Colonic mucosa (tissue), 4 donors: ENCODE data around the gene CA10. TPM values are rescaled to one million over a fixed set of nuclear protein-coding genes. Genes with fewer than 3 reads are reported as not detected.

Experiments
- DNase-seq: peaks from one replicate; pipeline ENCODE4 v3.0.0-alpha.2; 2020
- H3K27ac ChIP-seq: fragments of 200-600 bp; one replicate; pipeline ENCODE4 v1.8.0; 2021
- H3K27me3 ChIP-seq: fragments of 200-600 bp; one replicate; pipeline ENCODE4 v1.8.0; 2021
- H3K36me3 ChIP-seq: fragments of 200-600 bp; one replicate; pipeline ENCODE4 v1.8.0; 2021
- H3K4me1 ChIP-seq: fragments of 200-600 bp; one replicate; pipeline ENCODE4 v1.8.0; 2021; ENCODE audit warnings: mild to moderate bottlenecking
- H3K4me3 ChIP-seq: fragments of 200-600 bp; one replicate; pipeline ENCODE4 v1.8.0; 2021
- H3K9ac ChIP-seq, 2 donors: one replicate each; pipeline ENCODE4 v1.7.0; 2013; ENCODE audit warnings: control low read depth in 2 of 2, low read depth in 2 of 2, low read length in 2 of 2
- H3K9me3 ChIP-seq: fragments of 200-600 bp; one replicate; pipeline ENCODE4 v1.8.0; 2021
- intact Hi-C: fragments of 100-400 bp; cut with DNase I; formaldehyde crosslinking; loops from one replicate; pipeline ENCODE4 v1.14.1; 2022
- total RNA-seq, 2 donors: library from RNA; stranded (reverse); fragmentation: NEBNext Ultra II Directional in 1 of 2; extraction: Animal tissue kit (Norgen Biotek cat#: 25700) in 1 of 2; gene quantifications; one replicate each; pipeline ENCODE4 v1.2.1, GENCODE V29; 2021
- TF ChIP-seq, protein P1 (sequence below): fragments of 200-600 bp; IDR thresholded peaks from one replicate; pipeline ENCODE4 v1.8.0; 2022; ENCODE audit warnings: antibody characterized with exemption, mild to moderate bottlenecking
- donor health status: healthy.
- donor health status: DM: no; HTN: no; CAD: no.
- donor health status: DM: no; HTN: no; CAD: no.

CA10 gene
- total RNA-seq, 2 donors from 2014 or later: 0.27 to 0.52 TPM

DNA sequence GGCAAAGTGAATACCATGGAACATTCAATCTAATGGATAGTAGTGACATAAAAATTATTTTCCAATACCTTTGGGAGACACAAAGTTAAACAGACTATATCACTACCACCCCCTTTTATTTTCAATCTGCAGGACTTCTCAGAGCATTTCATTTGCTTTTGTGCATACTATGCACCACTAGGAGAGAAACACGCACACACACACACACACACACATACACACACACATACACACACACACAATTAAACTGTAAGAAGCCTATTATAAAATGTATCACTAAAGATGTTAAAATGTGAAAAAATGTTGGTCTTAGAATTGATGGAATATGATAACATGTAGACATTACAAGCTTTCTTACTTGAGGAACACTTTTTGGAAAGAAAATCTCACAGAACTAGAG, 331.4 kb downstream of the CA10 start:
- Histone ChIP-seq H3K27ac (no peak overlapping the region), H3K9me3 (no peaks in the 10 kb centered on the region), H3K9ac (no peak overlapping the region), H3K4me3 (no peak overlapping the region), H3K4me1 (no peaks in the 10 kb centered on the region), H3K36me3 (no peaks in the 10 kb centered on the region), H3K27me3 (no peaks in the 10 kb centered on the region)
- DNase-seq: no peak
- TF ChIP-seq, protein P1, sequence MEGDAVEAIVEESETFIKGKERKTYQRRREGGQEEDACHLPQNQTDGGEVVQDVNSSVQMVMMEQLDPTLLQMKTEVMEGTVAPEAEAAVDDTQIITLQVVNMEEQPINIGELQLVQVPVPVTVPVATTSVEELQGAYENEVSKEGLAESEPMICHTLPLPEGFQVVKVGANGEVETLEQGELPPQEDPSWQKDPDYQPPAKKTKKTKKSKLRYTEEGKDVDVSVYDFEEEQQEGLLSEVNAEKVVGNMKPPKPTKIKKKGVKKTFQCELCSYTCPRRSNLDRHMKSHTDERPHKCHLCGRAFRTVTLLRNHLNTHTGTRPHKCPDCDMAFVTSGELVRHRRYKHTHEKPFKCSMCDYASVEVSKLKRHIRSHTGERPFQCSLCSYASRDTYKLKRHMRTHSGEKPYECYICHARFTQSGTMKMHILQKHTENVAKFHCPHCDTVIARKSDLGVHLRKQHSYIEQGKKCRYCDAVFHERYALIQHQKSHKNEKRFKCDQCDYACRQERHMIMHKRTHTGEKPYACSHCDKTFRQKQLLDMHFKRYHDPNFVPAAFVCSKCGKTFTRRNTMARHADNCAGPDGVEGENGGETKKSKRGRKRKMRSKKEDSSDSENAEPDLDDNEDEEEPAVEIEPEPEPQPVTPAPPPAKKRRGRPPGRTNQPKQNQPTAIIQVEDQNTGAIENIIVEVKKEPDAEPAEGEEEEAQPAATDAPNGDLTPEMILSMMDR: no peak
- intact Hi-C loops: no loop called here

DNA sequence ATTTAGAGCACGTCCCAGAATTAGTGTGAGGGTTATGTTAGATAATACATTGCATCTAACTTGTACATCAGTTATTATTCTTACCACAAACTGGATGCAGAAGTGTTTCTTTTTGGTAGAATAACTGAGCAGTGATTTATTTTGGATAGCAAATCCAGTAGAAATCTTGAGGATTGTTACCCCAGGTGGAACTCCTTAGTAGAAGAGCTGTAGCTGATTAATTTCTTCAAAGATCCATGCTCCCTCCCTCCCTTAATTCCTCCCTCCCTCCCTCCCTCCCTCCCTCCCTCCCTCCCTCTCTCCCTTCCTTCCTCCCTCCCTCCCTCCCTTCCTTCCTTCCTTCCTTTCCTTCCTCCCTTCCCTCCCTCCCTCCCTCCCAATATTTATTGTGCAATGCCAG, 337.7 kb downstream of the CA10 start:
- intact Hi-C loops: no loop called here
- H3K9me3 ChIP-seq: no peaks in the 10 kb centered on the region
- H3K36me3 ChIP-seq: no peaks in the 10 kb centered on the region
- TF ChIP-seq, protein P1: no peak
- no peak overlapping the region for H3K4me3 ChIP-seq
- no peaks in the 10 kb centered on the region for H3K27me3 ChIP-seq
- no peaks in the 10 kb centered on the region for H3K4me1 ChIP-seq
- no peak overlapping the region for H3K27ac ChIP-seq
- no peak overlapping the region for H3K9ac ChIP-seq
- DNase-seq: no peak

DNA sequence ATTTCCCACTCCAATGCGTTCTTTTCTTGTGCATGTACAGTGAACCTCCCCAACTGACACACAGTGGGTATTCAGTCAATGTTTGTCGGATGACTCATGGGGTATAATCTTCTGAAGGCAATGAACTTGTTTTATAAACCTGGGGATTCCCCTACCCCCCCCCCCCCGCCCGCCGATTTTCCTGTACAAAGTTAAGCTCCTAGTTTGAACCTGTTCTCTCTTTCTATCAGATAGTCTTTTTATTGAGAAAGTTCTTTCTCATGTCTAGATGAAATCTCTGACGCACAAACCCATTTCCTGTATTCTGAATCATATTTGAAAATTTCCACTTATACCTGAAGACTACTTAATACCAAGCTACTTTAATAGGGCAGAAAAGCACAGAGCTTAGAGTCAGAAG, 338.3 kb downstream of the CA10 start:
- no peak for DNase-seq
- no peaks in the 10 kb centered on the region for H3K27me3 ChIP-seq
- H3K4me3 ChIP-seq: no peak overlapping the region
- TF ChIP-seq, protein P1: no peak
- H3K4me1 ChIP-seq: no peaks in the 10 kb centered on the region
- intact Hi-C loops: no loop called here
- H3K27ac ChIP-seq: no peak overlapping the region
- H3K9me3 ChIP-seq: no peaks in the 10 kb centered on the region
- no peak overlapping the region for H3K9ac ChIP-seq
- H3K36me3 ChIP-seq: no peaks in the 10 kb centered on the region

DNA sequence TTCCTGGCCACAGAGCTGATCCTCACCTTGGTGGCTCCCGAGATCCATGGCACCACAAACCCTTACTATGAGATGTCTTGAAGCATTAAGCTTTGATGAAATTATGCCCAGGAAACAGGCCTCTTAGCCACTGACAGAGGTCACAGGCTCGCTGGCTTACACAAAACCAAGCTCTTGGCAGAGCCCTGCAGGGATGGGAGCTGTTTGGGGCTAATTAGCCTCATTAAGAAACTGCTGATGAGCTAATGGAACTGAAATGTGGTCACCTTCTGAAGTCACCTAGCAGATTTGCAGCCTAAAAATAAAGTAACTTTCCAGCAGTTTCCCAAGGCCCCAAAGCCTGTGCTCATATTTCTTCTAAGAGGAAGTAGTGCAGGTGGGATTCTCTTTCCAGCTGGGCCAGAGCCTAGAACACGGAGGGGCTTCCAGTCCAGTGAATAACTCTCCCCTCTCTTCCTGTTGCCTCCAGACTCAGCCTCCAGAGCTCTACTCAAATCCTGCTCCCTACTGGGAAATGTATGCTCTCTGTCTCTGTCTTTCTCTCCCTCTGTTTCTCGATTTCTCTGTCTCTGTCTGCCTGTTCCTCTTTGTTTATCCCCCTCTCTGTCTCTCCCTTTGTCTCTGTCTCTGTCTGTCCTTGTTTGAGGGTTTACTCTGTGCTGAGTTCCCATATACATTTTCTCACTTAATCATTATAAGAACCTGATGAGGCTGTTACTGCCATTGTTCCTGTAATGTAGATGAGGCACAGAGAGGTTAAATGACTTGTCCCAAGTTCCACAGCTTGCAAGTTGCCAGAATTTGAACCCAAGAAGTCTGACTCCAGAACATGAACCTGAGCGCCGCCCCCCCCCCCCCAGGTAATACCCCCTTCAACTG, 338.9 kb downstream of the CA10 start:
- Histone ChIP-seq H3K9ac (no peak overlapping the region), H3K4me1 (no peaks in the 10 kb centered on the region), H3K27ac (no peak overlapping the region), H3K27me3 (no peaks in the 10 kb centered on the region), H3K36me3 (no peaks in the 10 kb centered on the region), H3K4me3 (no peak overlapping the region), H3K9me3 (no peaks in the 10 kb centered on the region)
- no peak for DNase-seq
- TF ChIP-seq, protein P1: no peak
- intact Hi-C loops: no loop called here

DNA sequence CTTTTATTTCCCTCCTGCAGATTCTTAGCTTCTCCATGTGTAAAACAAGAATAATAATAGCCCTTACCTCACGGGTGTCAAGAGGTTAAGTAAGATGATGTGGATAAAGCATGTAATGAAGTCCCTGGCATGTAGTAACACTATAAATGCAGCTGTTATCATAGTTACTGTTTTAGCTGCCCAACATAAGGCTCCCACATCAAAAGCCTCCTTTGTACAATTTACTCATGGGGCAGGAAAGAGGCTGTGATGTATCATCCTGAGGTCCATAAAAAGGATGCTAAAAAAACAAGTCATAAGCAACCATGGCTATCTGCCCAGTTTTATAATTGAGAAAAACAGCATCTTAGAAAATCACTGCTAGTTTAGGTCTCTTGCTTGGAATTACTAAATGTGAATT, 339.7 kb downstream of the CA10 start:
- no peaks in the 10 kb centered on the region for H3K4me1 ChIP-seq
- TF ChIP-seq, protein P1: no peak
- H3K4me3 ChIP-seq: no peak overlapping the region

More for the DNA sequence above, 339.7 kb downstream of the CA10 start:
- Histone ChIP-seq H3K9me3 (no peaks in the 10 kb centered on the region), H3K27me3 (no peaks in the 10 kb centered on the region), H3K36me3 (no peaks in the 10 kb centered on the region), H3K27ac (no peak overlapping the region), H3K9ac (no peak overlapping the region)
- intact Hi-C loops: no loop called here
- DNase-seq: no peak
